Heart right ventricle (tissue), 16 donors: ENCODE data around the gene DUXA. TPM values are rescaled to one million over a fixed set of nuclear protein-coding genes. Genes with fewer than 3 reads are reported as not detected.

Source experiments
- ATAC-seq, 8 donors: fragments of 200-7000 bp; cut with Tn5 transposase; one replicate each; pipeline ENCODE4 v1.9.1; 2020; ENCODE audit warnings: mild to moderate bottlenecking in 8 of 8, moderate library complexity in 8 of 8, moderate number of reproducible peaks in 1 of 8
- DNase-seq, 2 donors: peaks; one replicate each; pipeline ENCODE4 v3.0.0-alpha.2; 2020
- H3K27ac ChIP-seq, 10 donors: fragments of 200-600 bp; sonication (generic) in 2 of 10; one replicate each; pipeline versions ENCODE4 v1.5.0 to v1.8.0; 2020 to 2022; ENCODE audit warnings: mild to moderate bottlenecking in 3 of 10
- H3K27me3 ChIP-seq, 7 donors: fragments of 200-600 bp; one replicate each; pipeline ENCODE4 v1.8.0; 2021 to 2022; ENCODE audit warnings: mild to moderate bottlenecking in 2 of 7
- H3K36me3 ChIP-seq, 9 donors: fragments of 200-600 bp; sonication (generic) in 1 of 9; one replicate each; pipeline versions ENCODE4 v1.5.0 to v1.8.0; 2020 to 2022; ENCODE audit warnings: mild to moderate bottlenecking in 2 of 9
- H3K4me1 ChIP-seq, 9 donors: fragments of 200-600 bp; sonication (generic) in 1 of 9; one replicate each; pipeline versions ENCODE4 v1.5.0 to v1.8.0; 2020 to 2022; ENCODE audit warnings: mild to moderate bottlenecking in 4 of 9
- H3K4me3 ChIP-seq, 10 donors: fragments of 200-600 bp; sonication (generic) in 2 of 10; one replicate each; pipeline versions ENCODE4 v1.5.0 to v1.8.0; 2020 to 2022; ENCODE audit warnings: mild to moderate bottlenecking in 7 of 10, moderate library complexity in 2 of 10
- H3K9me3 ChIP-seq, 11 donors: fragments of 200-600 bp in 10 of 11; sonication (generic) in 2 of 11; one replicate each; pipeline versions ENCODE4 v1.5.0 to v1.8.0; 2013 to 2022; ENCODE audit warnings: mild to moderate bottlenecking in 2 of 11, control low read depth in 1 of 11, moderate library complexity in 1 of 11
- CTCF ChIP-seq, 9 donors: fragments of 200-600 bp; sonication (generic) in 2 of 9; IDR thresholded peaks; one replicate each; pipeline versions ENCODE4 v1.5.0 to v1.8.0; 2021 to 2022; ENCODE audit warnings: antibody characterized with exemption in 9 of 9, mild to moderate bottlenecking in 5 of 9, moderate library complexity in 1 of 9
- WGBS, 2 donors: extraction: QIAGEN DNeasy Blood & Tissue Kit; methylation state at CpG; one replicate each; pipeline ENCODE4 v1.1.7; 2013; ENCODE audit warnings: inconsistent platforms in 1 of 2; 5-methylcytosine and 5-hydroxymethylcytosine counted together
- intact Hi-C, 10 donors: fragments of 100-400 bp; cut with DNase I; formaldehyde crosslinking; loops; one replicate each; pipeline versions ENCODE4 v1.11.1 to v1.14.2; 2022
- polyA plus RNA-seq, 2 donors: library from polyadenylated mRNA; stranded (reverse); fragments of 200-250 nt; gene quantifications; one replicate each; pipeline ENCODE4 v1.2.3, GENCODE V29; 2013
- total RNA-seq, 10 donors: library from RNA; stranded (reverse); fragmentation: NEBNext Ultra II Directional in 3 of 10; extraction: Animal tissue kit (Norgen Biotek cat#: 25700) in 3 of 10; gene quantifications; one replicate each; pipeline versions ENCODE4 v1.2.1 to v1.2.4, GENCODE V29; 2021 to 2023
- donor health status: Arrhythmogenic right ventricular cardiomyopathy.
- donor health status: ischemic (EF 13 %, LVEDD 7.1; RV severe dilation, severe dysfunction).
- donor health status: healthy with polysubstance abuse.
- donor health status: DM: no; HTN: yes; CAD: no.
- donor health status: DM: no; HTN: no; CAD: no.
- donor health status: ischemic (EF 25% LVEDD 6.9; RV normal size, moderate dysfunction).
- donor health status: ischemic (EF 25% LVEDD 5.7; RV mildly dilated, moderate dysfunction).
- donor health status: healthy.
- donor health status: DM: yes; HTN: yes; CAD: no.
- donor health status: Ischemic cardiomyopathy.
- donor health status: ischemic (EF 35%, LVEDD 5.7; RV mildly dilated, moderate dysfunction).
- donor health status: nonischemic (EF 11% LVEDD 7.7; RV severe dilation, severe dysfunction).
- donor health status: DM: yes; HTN: yes; CAD: no.
- donor health status: PGD.
- donor health status: ischemic (EF 29% LVEDD 5.4; RV normal size, mild dysfunction).
- donor health status: nonischemic (EF 23%, LVEDD 6.1; RV moderate dilation, normal function).

The DUXA gene
- total and polyA plus RNA-seq, 12 donors: not detected

GRCh38 chr19:57171551-57172081, 4.3 kb upstream of the DUXA start:
- WGBS, 2 donors: 4 to 5% methylated on average over 16 to 34 of the region's 42 CpGs
- no peak for TF ChIP-seq CTCF (IDR thresholded peaks at IDR 0.05)
- H3K4me1 ChIP-seq: peaks cover 0 to 17% (median 7%) of the 10 kb centered on the region in 9 donors
- ATAC-seq (peak; percentile 31 to 85 (median 72)), DNase-seq (peak; percentile 37 to 58)
- peaks cover 0 to 16% (median 0%) of the 10 kb centered on the region in 11 donors for H3K9me3 ChIP-seq
- peak overlapping the region in 9 of 10 donors; percentile 21 to 57 (median 36) for H3K4me3 ChIP-seq
- H3K27ac ChIP-seq: peak overlapping the region in 8 of 10 donors; percentile 34 to 61 (median 50)
- intact Hi-C loops: no loop called here
- no peaks in the 10 kb centered on the region for H3K27me3 ChIP-seq
- no peaks in the 10 kb centered on the region for H3K36me3 ChIP-seq

- Histone ChIP-seq H3K36me3 (no peaks in the 10 kb centered on the region), H3K4me1 (peaks cover 0 to 4% (median 0%) of the 10 kb centered on the region in 9 donors), H3K27me3 (no peaks in the 10 kb centered on the region), H3K4me3 (no peak overlapping the region), H3K27ac (no peak overlapping the region), H3K9me3 (peaks cover 0 to 16% (median 0%) of the 10 kb centered on the region in 11 donors)
- no peak for ATAC-seq
- no peak for DNase-seq
- no peak for TF ChIP-seq CTCF (IDR thresholded peaks at IDR 0.05)
- 61 to 62% methylated on average over 7 of the region's 7 CpGs for WGBS, 2 donors
- intact Hi-C loops: no loop called here
Observed at GRCh38 chr19:57165846-57166245, 1.4 kb downstream of the DUXA start.

GRCh38 chr19:57161985-57162539, 5.2 kb downstream of the DUXA start:
- intact Hi-C loops: no loop called here
- ATAC-seq (peak in 2 of 8 donors; percentile 24 to 61), DNase-seq (no peak)
- Histone ChIP-seq H3K4me1 (peaks cover 0 to 4% (median 0%) of the 10 kb centered on the region in 9 donors), H3K4me3 (no peak overlapping the region), H3K9me3 (peaks cover 0 to 27% (median 0%) of the 10 kb centered on the region in 11 donors), H3K36me3 (no peaks in the 10 kb centered on the region), H3K27ac (peak overlapping the region in 1 of 10 donors; percentile 31), H3K27me3 (no peaks in the 10 kb centered on the region)
- WGBS, 2 donors: 71 to 74% methylated on average over 5 of the region's 5 CpGs
- TF ChIP-seq CTCF (IDR thresholded peaks at IDR 0.05): no peak

- ATAC-seq (no peak), DNase-seq (no peak)
- Histone ChIP-seq H3K36me3 (no peaks in the 10 kb centered on the region), H3K4me1 (no peaks in the 10 kb centered on the region), H3K4me3 (no peak overlapping the region), H3K27ac (no peak overlapping the region), H3K27me3 (peaks cover 0 to 4% (median 0%) of the 10 kb centered on the region in 7 donors), H3K9me3 (peaks cover 0 to 13% (median 0%) of the 10 kb centered on the region in 11 donors)
- 76 to 78% methylated on average over 5 of the region's 5 CpGs for WGBS, 2 donors
- no peak for TF ChIP-seq CTCF (IDR thresholded peaks at IDR 0.05)
- intact Hi-C loops: no loop called here
Observed at GRCh38 chr19:57152921-57153320, 14.4 kb downstream of the DUXA start.
